ENCODE measurements around the gene LEKR1. TPM values are rescaled to one million over a fixed set of nuclear protein-coding genes. Genes with fewer than 3 reads are reported as not detected.
"Not testable (repeated sequence)": the region's sequence is repeated elsewhere in the genome, so short reads cannot be mapped to it uniquely, and the experiment has no call there.

Gene LEKR1
- total RNA-seq, 1 experiment from 2014 or later: 0.90 TPM

GRCh38 chr3:156897851-156898250, 71.7 kb downstream of the LEKR1 start:
- H3K4me3 ChIP-seq (ENCODE audit: low read depth, low read length, poor library complexity, severe bottlenecking); BruUV-seq (replicated peaks); H3K9me3 ChIP-seq (ENCODE audit: low read depth, low read length, poor library complexity, severe bottlenecking); DNase-seq (ENCODE audit: low spot score); H3K36me3 ChIP-seq (ENCODE audit: insufficient read depth, low read length, poor library complexity, severe bottlenecking); CTCF ChIA-PET; POLR2A ChIA-PET (ENCODE audit: low non-redundant PET); intact Hi-C loops (cut with micrococcal nuclease; ENCODE audit: unreplicated experiment); H3K27ac ChIP-seq (ENCODE audit: low read depth, low read length, poor library complexity, severe bottlenecking); H3K27me3 ChIP-seq (replicated peaks; ENCODE audit: insufficient read depth, low read depth, low read length, poor library complexity); H3K4me1 ChIP-seq (ENCODE audit: insufficient read depth, low read length, poor library complexity, severe bottlenecking): not testable (repeated sequence)

DNA sequence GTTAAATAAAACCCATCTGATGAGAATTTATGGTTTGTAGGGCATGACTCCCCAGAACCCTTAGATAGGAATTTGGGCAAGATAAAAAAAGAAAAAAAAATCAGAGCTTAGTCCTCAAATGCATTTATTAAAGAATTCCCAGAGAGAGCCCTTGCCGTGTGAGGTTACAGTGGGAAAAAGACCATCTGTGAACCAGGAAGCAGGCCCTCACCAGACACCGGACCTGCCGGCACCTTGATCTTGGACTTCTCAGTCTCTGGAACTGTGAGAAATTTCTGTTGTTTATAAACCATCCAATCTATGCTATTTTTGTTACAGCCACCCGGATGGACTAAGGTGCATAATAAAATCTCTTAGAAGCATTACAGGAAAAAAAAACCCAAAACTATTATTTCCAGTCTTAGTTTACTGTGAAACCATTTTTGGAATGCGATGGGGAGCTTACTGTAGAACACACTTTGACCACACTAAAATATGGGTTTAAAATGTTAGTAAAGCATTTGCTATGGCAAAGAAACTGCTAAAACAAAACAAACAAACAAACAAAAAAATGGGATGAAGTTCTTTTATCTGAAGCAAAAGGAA, 72.2 kb downstream of the LEKR1 start:
- POLR2A ChIA-PET (ENCODE audit: low non-redundant PET): no interaction called here
- Histone ChIP-seq H3K4me1 (ENCODE audit: insufficient read depth, low read length, poor library complexity, severe bottlenecking) (no peaks in the 10 kb centered on the region), H3K9me3 (ENCODE audit: low read depth, low read length, poor library complexity, severe bottlenecking) (peaks cover 6% of the 10 kb centered on the region), H3K36me3 (ENCODE audit: insufficient read depth, low read length, poor library complexity, severe bottlenecking) (no peaks in the 10 kb centered on the region), H3K4me3 (ENCODE audit: low read depth, low read length, poor library complexity, severe bottlenecking) (no peak overlapping the region), H3K27me3 (replicated peaks; ENCODE audit: insufficient read depth, low read depth, low read length, poor library complexity) (no peaks in the 10 kb centered on the region), H3K27ac (ENCODE audit: low read depth, low read length, poor library complexity, severe bottlenecking) (no peak overlapping the region)
- intact Hi-C loops (cut with micrococcal nuclease; ENCODE audit: unreplicated experiment): no loop called here
- TF ChIP-seq CTCF (conservative IDR thresholded peaks at IDR 0.05; ENCODE audit: low read depth, low read length) (no peak), EZH2 (IDR thresholded peaks at IDR 0.05; ENCODE audit: borderline replicate concordance, low read depth, low read length, poor library complexity, severe bottlenecking) (no peak)
- no TSS peak for BruUV-seq (replicated peaks)
- DNase-seq (ENCODE audit: low spot score): no peak
- CTCF ChIA-PET: no interaction called here

DNA sequence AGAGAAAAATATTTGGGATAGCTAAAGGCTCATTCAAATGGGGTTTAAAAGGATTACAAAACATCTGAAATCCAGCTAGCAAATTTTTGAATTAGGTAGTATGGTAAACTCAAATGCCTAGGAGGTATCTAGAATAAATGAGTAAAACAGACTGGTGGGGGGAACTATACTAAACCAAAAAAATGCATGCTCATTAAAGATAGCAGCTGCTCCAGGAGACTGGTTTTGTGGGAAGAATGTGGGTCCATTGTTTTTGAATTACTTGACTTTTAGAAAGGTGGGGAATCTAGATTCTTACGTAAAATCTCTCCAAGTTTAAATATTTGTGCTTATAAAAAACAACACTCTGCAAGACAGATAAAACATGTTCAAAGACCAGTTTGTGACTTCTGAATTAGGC, 73.8 kb downstream of the LEKR1 start:
- intact Hi-C loops (cut with micrococcal nuclease; ENCODE audit: unreplicated experiment): no loop called here
- no peak for DNase-seq (ENCODE audit: low spot score)

More for the DNA sequence above, 73.8 kb downstream of the LEKR1 start:
- H3K27ac ChIP-seq (ENCODE audit: low read depth, low read length, poor library complexity, severe bottlenecking): no peak overlapping the region
- POLR2A ChIA-PET (ENCODE audit: low non-redundant PET): no interaction called here
- no peak overlapping the region for H3K4me3 ChIP-seq (ENCODE audit: low read depth, low read length, poor library complexity, severe bottlenecking)
- TF ChIP-seq CTCF (conservative IDR thresholded peaks at IDR 0.05; ENCODE audit: low read depth, low read length) (no peak), EZH2 (IDR thresholded peaks at IDR 0.05; ENCODE audit: borderline replicate concordance, low read depth, low read length, poor library complexity, severe bottlenecking) (no peak)
- H3K36me3 ChIP-seq (ENCODE audit: insufficient read depth, low read length, poor library complexity, severe bottlenecking): no peaks in the 10 kb centered on the region
- H3K4me1 ChIP-seq (ENCODE audit: insufficient read depth, low read length, poor library complexity, severe bottlenecking): no peaks in the 10 kb centered on the region
- H3K9me3 ChIP-seq (ENCODE audit: low read depth, low read length, poor library complexity, severe bottlenecking): no peaks in the 10 kb centered on the region
- no peaks in the 10 kb centered on the region for H3K27me3 ChIP-seq (replicated peaks; ENCODE audit: insufficient read depth, low read depth, low read length, poor library complexity)
- no TSS peak for BruUV-seq (replicated peaks)
- CTCF ChIA-PET: no interaction called here

Data from A673 (cell line).